HG03066 (cell line): ENCODE measurements around the gene MAPK8.

Source experiments
- ATAC-seq: cut with Tn5 transposase; IDR thresholded peaks from one replicate; pipeline ENCODE4 v1.9.1; 2021; ENCODE audit warnings: low read depth; ENCODE audit not compliant: unreplicated experiment

MAPK8 gene

DNA sequence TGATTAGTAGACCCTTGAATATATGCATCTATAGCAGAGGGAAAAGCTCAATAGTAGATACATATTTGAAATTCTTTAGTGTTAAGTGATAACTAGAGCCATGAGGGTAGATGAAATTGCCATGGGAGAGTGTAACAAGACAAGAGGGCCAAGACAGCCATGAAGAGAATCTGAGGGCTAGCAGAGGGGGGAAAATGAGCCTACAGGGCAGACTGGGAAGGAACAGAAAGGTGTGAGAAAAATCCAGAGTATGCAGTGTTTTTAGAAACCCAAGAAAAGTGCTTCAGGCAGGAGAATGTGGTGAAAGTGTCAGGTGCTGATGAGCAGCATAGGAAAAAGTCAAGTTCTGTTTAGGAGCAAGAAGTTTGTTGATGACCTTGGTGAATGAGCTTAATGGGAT is 63.0 kb downstream of the MAPK8 start:
- ATAC-seq = no peak

- ATAC-seq = no peak
Observed at GRCh38 chr10:48377751-48378530, 71.5 kb downstream of the MAPK8 start.

GRCh38 chr10:48378675-48379074 is 72.2 kb downstream of the MAPK8 start:
- ATAC-seq = no peak

DNA sequence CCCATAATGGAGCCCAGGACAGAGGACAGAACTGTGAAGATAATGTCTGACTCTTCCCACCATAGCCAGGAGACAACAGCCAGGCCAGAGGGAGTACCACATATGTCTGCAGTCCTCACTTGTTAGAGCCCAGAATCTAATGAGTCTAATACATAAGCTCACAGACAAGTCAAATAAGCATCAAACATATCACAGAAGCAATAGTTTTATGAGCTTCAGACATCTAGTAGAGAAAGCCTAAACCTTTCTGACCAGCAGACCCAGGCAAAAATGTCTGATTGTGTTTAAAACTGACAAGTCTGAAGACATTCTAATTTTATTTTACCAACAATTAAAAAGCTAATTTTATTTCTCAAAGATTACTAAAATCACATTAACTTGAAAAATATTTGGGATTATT is 75.5 kb downstream of the MAPK8 start:
- no peak for ATAC-seq

- ATAC-seq = no peak
Observed at GRCh38 chr10:48382982-48383381, 76.5 kb downstream of the MAPK8 start.

- no peak for ATAC-seq
Observed at GRCh38 chr10:48383393-48383792, 76.9 kb downstream of the MAPK8 start.

- no peak for ATAC-seq
Observed at GRCh38 chr10:48384699-48384982, 78.2 kb downstream of the MAPK8 start.

DNA sequence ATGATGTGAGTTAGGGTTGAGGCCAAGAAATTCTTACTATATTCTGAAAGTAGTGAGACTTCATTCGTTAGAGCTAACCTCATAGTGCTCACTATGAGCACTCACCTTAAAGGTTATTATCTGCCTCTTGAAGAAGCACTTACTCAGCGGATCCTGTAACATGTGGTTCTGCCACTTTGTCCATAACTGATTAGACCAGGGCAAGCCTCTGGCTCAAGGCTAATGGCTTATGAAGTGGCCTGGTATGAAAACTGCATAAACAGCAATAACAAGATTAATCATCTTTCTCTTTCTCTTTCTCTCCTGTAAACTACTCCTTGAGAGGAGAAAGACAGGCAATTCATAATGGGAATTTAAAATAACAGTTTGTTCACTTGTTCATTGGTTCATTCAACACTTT is 82.8 kb downstream of the MAPK8 start:
- ATAC-seq = no peak

DNA sequence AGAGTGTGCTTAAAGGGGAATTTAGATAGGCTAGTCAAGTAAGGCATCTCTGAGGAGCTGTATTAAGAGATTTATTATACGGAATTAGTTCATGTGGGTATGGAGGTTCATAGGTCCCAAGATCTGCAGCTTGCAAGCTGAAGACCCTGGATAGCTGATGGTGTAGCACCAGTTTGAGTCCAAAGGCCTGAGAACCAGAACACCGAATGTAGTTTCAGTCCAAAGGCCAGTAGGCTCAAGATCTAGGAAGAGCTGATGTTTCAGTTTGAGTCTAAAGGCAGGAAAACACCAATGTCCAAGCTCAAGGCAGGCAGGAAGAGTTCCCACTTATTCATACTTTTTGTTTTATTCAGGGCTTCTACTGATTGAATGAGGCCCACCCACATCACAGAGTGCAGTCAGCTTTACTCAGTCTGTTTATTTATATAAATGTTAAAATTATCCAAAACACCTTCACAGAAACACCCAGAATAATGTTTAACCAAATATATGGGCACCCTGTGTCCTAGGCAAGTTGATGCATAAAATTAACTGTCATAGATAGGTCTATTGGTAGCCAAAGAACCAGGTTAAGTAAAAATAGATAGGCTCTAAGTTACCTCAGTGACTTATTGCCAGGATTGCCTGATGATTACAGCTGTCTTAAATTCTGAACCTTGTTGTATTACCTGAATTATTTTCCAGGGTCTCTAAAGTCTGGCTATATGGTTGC is 83.5 kb downstream of the MAPK8 start:
- ATAC-seq = no peak

DNA sequence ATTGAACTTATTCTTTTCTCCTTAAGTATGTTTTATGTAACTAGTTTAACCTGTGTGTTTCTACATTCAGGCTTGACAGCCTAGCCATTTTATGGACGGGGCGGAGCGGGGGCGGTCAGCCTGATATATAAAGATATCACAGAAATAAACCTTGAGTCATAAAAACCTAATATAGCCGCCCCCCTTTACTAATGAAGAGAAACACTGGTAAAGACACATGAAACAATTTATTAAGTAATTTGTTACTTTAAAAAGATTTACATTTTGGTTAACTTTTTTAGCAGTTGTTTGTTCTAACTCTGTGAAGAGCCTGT is 84.0 kb downstream of the MAPK8 start:
- ATAC-seq = no peak

DNA sequence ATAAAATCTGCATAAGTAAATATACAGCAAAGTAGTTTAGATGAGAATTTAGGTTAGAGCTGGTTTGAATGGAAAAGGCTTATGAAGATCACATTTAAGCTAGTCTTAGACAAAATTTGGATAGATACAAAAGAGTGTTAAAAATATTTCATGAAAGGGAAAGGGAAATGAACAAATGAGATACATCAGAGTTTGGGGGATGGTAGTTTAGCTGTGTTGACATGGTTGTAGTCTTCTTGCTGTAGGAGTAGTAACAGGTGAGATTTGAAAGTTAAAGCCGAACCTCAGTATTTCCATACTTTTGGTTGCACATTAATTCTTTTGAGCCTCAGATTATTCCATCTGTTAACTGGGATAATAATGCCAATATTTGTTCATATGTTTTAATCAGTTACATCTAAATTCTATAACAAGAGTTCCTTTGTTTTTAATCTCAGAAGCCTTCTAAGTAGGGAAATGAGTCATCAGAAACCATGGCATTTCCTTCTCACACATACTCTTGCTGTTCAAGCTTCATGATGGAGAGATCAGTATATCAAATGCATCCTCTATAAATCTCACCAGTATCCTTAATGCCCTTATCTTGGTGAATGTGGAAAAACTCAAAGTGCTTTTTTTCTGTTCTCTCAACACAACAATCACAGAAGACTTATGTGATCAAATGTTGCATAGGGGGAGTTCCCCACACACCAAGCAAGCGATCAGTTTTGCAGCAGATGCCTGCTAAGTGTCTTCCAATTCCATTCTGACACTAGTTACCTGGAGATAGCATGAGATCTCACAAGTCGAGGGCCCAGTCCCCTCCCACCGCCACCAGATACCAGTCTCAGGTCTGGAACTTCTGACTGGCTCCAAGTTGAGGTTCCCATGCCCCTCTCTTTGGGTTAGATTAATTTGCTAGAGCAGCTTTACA is 84.7 kb downstream of the MAPK8 start:
- no peak for ATAC-seq

DNA sequence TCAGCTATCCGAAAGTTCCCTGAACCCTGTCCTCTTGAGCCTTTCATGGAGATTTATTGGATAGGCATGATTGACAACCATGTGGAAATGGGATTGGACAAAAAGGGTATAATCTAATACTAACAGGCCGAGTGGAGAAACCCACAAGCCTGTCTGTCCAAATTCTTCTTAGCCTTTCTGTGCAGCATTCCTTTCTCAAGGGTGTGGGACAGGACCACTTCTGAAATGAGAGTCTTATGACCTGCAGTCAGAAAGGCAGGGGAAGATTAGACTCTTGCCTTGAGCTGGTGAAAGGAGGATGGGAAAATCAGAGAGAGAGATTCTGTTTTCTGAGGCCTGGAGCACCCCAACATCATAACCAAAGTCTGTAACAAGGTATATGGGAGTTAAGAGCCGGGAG is 85.5 kb downstream of the MAPK8 start:
- no peak for ATAC-seq

DNA sequence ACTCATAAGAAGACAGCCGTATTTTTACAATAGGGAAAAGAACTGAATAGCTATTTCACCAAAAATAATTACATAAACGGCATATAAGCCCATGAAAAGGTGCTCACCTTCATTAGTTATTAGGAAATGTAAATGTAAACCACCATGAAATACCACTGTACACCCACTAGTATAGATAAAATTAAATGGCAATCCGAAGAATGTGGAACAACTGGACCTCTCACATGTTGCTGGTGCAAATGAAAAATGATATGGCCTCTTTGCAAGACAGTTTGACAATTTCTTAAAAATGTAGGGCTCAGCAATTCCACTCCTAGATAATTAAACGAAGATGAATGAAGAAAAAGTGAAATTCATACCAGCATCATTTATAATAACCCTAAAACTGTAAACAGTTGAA is 91.8 kb downstream of the MAPK8 start:
- ATAC-seq = no peak

DNA sequence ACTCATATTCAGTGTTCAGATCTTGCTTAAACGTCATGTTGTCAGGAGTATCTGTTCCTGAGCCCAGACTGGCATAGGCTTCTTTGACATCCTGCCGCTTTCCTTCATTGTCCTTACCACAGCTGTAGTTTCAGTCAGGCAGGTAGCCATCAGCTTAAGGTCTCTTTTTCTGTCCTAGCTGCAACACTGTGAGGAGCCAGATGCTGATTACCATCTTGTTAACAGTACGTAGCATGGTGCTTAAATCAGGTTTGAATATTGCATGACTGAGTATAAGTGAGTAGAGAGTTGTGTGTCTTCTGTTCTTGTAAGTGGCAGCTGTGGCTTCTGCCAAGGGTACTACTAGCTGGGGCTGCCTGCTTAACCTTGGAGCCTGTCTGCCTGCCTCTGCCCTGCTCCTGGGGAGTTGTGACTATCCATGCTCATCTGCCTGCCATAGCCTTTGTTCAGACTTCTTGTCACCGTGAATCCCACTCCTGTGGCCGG is 92.6 kb downstream of the MAPK8 start:
- no peak for ATAC-seq

DNA sequence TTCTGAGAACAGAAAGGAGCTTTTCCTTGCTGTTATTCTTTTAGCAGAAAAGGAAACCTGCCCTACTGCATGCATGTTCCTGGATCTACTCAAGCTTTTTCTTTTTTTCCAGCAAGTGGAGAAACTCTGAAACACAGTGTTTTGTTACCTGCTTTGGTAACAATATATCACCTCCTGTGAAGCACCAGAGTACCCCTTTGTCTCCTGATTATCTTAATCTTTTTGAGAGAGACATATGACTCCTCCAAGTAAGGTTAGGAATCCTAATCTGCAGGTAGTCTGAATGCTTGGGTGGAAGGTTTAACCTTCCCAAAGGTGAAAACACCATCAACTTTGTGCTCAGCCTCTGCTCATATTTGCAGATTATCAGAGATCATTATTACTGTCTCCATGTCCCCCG is 93.1 kb downstream of the MAPK8 start:
- no peak for ATAC-seq

DNA sequence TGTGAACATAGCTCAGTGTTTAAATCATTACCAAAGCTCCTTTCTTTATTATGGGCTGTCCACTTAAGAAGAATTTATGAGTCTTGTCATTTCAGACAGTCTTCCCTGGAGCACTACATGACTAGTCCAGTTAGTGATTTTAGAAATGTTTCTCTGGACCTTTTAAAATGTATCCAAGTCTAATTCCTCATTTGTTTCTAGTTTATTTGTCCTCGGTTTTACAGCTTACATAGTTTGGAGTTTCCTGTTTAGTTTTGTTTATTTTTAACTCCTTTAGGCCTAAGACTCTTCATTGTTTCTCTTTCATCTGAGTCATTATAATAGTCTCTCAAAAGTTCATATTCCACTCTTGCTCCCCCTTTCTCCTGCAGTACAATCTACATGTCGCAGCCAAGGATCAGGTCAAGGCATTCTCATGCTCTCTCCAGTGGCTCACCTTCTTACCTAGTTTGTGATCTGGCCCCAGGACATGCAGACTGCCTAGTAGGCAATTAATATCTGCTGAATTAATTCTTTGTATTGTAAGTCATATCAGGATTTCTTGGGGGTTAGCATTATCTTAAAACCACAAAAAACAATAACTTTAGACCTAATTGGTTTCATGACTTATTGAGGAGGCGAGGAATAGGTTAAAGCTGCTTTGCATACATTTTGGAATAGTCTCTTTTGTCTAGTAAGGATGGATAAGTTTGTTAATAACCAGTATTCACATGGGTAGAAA is 93.8 kb downstream of the MAPK8 start:
- ATAC-seq = no peak

- no peak for ATAC-seq
Observed at GRCh38 chr10:48400850-48401220, 94.4 kb downstream of the MAPK8 start.

GRCh38 chr10:48404646-48405045 is 98.2 kb downstream of the MAPK8 start:
- ATAC-seq = no peak

GRCh38 chr10:48406204-48406603 is 99.7 kb downstream of the MAPK8 start:
- ATAC-seq = no peak

DNA sequence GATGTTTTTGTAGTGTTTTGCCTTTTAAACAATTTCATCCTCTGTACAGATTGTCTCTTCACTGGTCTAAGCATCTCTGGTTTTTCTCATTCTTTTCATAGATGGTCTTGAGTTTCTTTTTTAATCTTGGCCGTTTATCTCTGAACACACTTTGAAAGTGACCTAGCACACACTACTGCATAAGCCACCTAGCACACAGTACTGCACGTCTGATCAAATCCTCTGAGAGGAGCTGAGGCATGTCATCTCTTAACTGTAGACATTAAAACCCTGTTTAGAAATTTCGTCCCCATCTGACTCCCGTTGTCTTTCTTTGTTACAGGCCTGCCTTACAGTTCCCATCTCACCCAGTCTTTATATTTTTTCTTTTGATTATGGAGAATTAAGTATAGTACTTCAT is 100.2 kb downstream of the MAPK8 start:
- ATAC-seq = no peak

DNA sequence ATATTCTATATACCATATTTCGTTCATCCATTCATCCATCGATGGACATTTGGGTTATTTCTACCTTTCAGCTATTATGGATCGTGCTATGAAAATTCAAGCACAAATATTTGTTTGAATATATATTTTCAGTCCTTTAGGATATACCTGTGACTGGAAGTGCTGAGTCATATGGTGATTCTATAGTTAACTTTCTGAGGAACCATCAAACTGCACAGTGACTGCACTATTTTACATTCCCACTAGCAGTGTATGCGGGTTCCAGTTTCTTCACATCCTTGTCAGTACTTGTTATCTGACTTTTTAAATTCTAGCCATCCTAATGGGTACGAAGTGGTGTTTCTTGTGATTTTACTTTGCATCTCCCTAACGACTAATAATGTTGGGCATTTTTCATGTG is 104.0 kb downstream of the MAPK8 start:
- ATAC-seq = no peak
